Body of pancreas (tissue), 4 donors: ENCODE measurements around the gene SLC24A3.

Experiments
- POLR2A ChIP-seq, 3 donors: fragments of 450-650 bp; IDR thresholded peaks; one replicate each; pipeline ENCODE4 v1.6.1; 2016; ENCODE audit warnings: antibody characterized with exemption in 3 of 3, mild to moderate bottlenecking in 2 of 3
- TF ChIP-seq, protein P1 (sequence below), 7 experiments: fragments of 450-650 bp in 4 of 7; fragments of 200-600 bp in 3 of 7; sonication (generic) in 3 of 7; IDR thresholded peaks; one replicate each; pipeline ENCODE4 v1.5.1; 2016 to 2019; ENCODE audit warnings: antibody characterized with exemption in 7 of 7

- TF ChIP-seq, protein P1, sequence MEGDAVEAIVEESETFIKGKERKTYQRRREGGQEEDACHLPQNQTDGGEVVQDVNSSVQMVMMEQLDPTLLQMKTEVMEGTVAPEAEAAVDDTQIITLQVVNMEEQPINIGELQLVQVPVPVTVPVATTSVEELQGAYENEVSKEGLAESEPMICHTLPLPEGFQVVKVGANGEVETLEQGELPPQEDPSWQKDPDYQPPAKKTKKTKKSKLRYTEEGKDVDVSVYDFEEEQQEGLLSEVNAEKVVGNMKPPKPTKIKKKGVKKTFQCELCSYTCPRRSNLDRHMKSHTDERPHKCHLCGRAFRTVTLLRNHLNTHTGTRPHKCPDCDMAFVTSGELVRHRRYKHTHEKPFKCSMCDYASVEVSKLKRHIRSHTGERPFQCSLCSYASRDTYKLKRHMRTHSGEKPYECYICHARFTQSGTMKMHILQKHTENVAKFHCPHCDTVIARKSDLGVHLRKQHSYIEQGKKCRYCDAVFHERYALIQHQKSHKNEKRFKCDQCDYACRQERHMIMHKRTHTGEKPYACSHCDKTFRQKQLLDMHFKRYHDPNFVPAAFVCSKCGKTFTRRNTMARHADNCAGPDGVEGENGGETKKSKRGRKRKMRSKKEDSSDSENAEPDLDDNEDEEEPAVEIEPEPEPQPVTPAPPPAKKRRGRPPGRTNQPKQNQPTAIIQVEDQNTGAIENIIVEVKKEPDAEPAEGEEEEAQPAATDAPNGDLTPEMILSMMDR (IDR thresholded peaks at IDR 0.05), result no peak
- TF ChIP-seq POLR2A (IDR thresholded peaks at IDR 0.05), result no peak
Observed at GRCh38 chr20:19268426-19268825, 56.0 kb downstream of the SLC24A3 start.
